ENCODE measurements around the gene ZNF554.

DNA sequence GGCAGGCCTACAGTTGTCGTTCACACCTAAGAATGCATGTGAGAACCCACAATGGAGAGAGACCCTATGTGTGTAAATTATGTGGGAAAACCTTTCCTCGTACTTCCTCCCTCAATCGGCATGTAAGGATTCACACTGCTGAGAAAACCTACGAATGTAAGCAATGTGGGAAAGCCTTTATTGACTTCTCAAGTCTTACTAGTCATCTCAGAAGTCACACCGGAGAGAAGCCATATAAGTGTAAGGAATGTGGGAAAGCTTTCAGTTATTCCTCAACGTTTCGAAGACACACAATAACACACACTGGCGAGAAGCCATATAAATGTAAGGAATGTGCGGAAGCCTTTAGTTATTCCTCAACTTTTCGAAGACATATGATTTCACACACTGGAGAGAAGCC is 32.9 kb downstream of the ZNF554 start:
- TF ChIP-seq CHD2 (IDR thresholded peaks at IDR 0.05; ENCODE audit: low read length, partially characterized antibody) (no peak), EP300 (IDR thresholded peaks at IDR 0.05) (no peak), POLR2A (IDR thresholded peaks at IDR 0.05; ENCODE audit: low read length) (no peak), POLR2AphosphoS2 (conservative IDR thresholded peaks at IDR 0.05; ENCODE audit: low read length) (no peak), ZSCAN20 (CRISPR knock-in tag; IDR thresholded peaks at IDR 0.05) (no peak)
- TF ChIP-seq, protein P1, sequence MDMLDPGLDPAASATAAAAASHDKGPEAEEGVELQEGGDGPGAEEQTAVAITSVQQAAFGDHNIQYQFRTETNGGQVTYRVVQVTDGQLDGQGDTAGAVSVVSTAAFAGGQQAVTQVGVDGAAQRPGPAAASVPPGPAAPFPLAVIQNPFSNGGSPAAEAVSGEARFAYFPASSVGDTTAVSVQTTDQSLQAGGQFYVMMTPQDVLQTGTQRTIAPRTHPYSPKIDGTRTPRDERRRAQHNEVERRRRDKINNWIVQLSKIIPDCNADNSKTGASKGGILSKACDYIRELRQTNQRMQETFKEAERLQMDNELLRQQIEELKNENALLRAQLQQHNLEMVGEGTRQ (IDR thresholded peaks at IDR 0.05), result no peak
- TF ChIP-seq, protein P2, sequence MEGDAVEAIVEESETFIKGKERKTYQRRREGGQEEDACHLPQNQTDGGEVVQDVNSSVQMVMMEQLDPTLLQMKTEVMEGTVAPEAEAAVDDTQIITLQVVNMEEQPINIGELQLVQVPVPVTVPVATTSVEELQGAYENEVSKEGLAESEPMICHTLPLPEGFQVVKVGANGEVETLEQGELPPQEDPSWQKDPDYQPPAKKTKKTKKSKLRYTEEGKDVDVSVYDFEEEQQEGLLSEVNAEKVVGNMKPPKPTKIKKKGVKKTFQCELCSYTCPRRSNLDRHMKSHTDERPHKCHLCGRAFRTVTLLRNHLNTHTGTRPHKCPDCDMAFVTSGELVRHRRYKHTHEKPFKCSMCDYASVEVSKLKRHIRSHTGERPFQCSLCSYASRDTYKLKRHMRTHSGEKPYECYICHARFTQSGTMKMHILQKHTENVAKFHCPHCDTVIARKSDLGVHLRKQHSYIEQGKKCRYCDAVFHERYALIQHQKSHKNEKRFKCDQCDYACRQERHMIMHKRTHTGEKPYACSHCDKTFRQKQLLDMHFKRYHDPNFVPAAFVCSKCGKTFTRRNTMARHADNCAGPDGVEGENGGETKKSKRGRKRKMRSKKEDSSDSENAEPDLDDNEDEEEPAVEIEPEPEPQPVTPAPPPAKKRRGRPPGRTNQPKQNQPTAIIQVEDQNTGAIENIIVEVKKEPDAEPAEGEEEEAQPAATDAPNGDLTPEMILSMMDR (IDR thresholded peaks at IDR 0.05), result no peak
- TF ChIP-seq, protein P3, sequence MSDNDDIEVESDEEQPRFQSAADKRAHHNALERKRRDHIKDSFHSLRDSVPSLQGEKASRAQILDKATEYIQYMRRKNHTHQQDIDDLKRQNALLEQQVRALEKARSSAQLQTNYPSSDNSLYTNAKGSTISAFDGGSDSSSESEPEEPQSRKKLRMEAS (IDR thresholded peaks at IDR 0.05), result no peak
